T47D (cell line): ENCODE results near the gene FBXW11.

Source experiments
- DNase-seq, 2 experiments: peaks; one replicate each; pipeline versions ENCODE4 v3.0.0 to v3.0.0-alpha.2; 2011 to 2012; ENCODE audit warnings: low read depth in 1 of 2, low spot score in 1 of 2
- JUND ChIP-seq: IDR thresholded peaks from 2 replicates; pipeline ENCODE4 v1.6.1; 2012; ENCODE audit warnings: low read depth
- in situ Hi-C: cut with HindIII; loops from 2 replicates; pipeline ENCODE4 v1.10.0; 2016; ENCODE audit warnings: low sequenced_read_pairs, low pct_unique_long_range_greater_than_20kb

The FBXW11 gene

GRCh38 chr5:171841984-171842776, 164.3 kb downstream of the FBXW11 start:
- in situ Hi-C loops, result no loop called here
- DNase-seq, result no peak

GRCh38 chr5:171840711-171841522, 165.5 kb downstream of the FBXW11 start:
- TF ChIP-seq JUND, result no peak
- in situ Hi-C loops, result no loop called here
- DNase-seq, result no peak

More at GRCh38 chr5:171841984-171842776, 164.3 kb downstream of the FBXW11 start:
- TF ChIP-seq JUND, result no peak

- TF ChIP-seq JUND, result no peak
- no peak for DNase-seq
- in situ Hi-C loops, result no loop called here
Observed at GRCh38 chr5:171840066-171840465, 166.4 kb downstream of the FBXW11 start.

- in situ Hi-C loops, result no loop called here
- no peak for TF ChIP-seq JUND
- no peak for DNase-seq
Observed at GRCh38 chr5:171839112-171839511, 167.3 kb downstream of the FBXW11 start.

GRCh38 chr5:171838066-171838465, 168.4 kb downstream of the FBXW11 start:
- in situ Hi-C loops, result no loop called here
- TF ChIP-seq JUND, result no peak
- no peak for DNase-seq

GRCh38 chr5:171837522-171837921, 168.9 kb downstream of the FBXW11 start:
- TF ChIP-seq JUND, result no peak
- no peak for DNase-seq
- in situ Hi-C loops, result no loop called here

GRCh38 chr5:171835066-171835465, 171.4 kb downstream of the FBXW11 start:
- no peak for DNase-seq
- no peak for TF ChIP-seq JUND
- in situ Hi-C loops, result no loop called here

- DNase-seq, result no peak
- in situ Hi-C loops, result no loop called here
- no peak for TF ChIP-seq JUND
Observed at GRCh38 chr5:171834461-171834860, 172.0 kb downstream of the FBXW11 start.

- no peak for DNase-seq
- in situ Hi-C loops, result no loop called here
- no peak for TF ChIP-seq JUND
Observed at GRCh38 chr5:171832775-171833174, 173.7 kb downstream of the FBXW11 start.

- no peak for TF ChIP-seq JUND
- in situ Hi-C loops, result no loop called here
- no peak for DNase-seq
Observed at GRCh38 chr5:171830686-171831085, 175.8 kb downstream of the FBXW11 start.

- TF ChIP-seq JUND, result no peak
- in situ Hi-C loops, result no loop called here
- no peak for DNase-seq
Observed at GRCh38 chr5:171827162-171827561, 179.3 kb downstream of the FBXW11 start.

GRCh38 chr5:171826132-171826531, 180.3 kb downstream of the FBXW11 start:
- no peak for DNase-seq
- in situ Hi-C loops, result no loop called here
- no peak for TF ChIP-seq JUND

- DNase-seq, result no peak
- in situ Hi-C loops, result no loop called here
- TF ChIP-seq JUND, result no peak
Observed at GRCh38 chr5:171825051-171825450, 181.4 kb downstream of the FBXW11 start.

GRCh38 chr5:171823269-171823668, 183.2 kb downstream of the FBXW11 start:
- in situ Hi-C loops, result no loop called here
- no peak for DNase-seq
- TF ChIP-seq JUND, result no peak
